GM21737 (cell line): ENCODE data around the gene ZNF830.
A peak's percentile ranks its signal among the peaks of the same experiment; 100 is the strongest.
"Not testable (repeated sequence)": the region's sequence is repeated elsewhere in the genome, so short reads cannot be mapped to it uniquely, and the experiment has no call there.

Source experiments
- ATAC-seq: cut with Tn5 transposase; IDR thresholded peaks from one replicate; pipeline ENCODE4 v1.9.1; 2021; ENCODE audit warnings: mild to moderate bottlenecking, moderate library complexity; ENCODE audit not compliant: unreplicated experiment

The ZNF830 gene, protein sequence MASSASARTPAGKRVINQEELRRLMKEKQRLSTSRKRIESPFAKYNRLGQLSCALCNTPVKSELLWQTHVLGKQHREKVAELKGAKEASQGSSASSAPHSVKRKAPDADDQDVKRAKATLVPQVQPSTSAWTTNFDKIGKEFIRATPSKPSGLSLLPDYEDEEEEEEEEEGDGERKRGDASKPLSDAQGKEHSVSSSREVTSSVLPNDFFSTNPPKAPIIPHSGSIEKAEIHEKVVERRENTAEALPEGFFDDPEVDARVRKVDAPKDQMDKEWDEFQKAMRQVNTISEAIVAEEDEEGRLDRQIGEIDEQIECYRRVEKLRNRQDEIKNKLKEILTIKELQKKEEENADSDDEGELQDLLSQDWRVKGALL

DNA sequence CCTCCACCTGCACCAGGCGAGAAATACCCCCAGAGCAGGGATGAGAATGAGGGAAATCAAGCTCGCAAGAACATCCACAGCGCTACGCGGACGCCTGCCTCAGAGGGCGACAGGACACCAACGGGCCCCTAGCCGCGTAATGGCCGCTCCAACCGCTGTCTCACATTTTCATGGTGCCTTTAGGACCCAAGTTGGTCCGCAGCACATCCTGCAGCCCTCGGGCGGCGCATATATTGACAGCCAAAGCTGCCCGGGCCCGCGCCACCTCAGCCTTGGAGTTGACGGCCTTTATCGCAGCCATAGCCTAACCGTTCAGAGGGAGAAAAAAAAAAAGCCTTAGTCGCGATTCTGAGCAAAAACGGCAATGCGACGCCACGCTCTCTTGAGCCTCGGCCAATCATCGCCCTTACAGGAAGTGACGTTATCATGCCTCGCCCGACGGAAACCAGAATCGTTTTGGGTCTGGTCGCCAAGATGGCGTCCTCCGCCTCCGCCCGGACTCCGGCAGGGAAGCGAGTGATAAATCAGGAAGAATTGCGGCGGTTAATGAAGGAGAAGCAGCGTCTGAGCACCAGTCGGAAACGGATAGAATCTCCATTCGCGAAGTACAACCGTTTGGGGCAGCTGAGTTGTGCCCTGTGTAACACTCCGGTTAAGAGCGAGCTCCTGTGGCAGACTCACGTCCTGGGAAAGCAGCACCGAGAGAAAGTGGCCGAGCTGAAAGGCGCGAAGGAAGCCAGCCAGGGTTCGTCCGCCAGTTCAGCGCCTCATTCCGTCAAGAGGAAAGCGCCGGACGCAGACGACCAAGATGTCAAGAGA is at the start of gene ZNF830, which contains the start of gene CCT6B:
TSS of gene ZNF830 (plus strand) at position 448 of the 819 bp plus-strand sequence. CDS start at position 475, 27 bp downstream.
TSS of gene CCT6B (minus strand) at position 368 of the 819 bp plus-strand sequence. CDS start at position 301, 67 bp downstream.
- ATAC-seq = peak; percentile 87

DNA sequence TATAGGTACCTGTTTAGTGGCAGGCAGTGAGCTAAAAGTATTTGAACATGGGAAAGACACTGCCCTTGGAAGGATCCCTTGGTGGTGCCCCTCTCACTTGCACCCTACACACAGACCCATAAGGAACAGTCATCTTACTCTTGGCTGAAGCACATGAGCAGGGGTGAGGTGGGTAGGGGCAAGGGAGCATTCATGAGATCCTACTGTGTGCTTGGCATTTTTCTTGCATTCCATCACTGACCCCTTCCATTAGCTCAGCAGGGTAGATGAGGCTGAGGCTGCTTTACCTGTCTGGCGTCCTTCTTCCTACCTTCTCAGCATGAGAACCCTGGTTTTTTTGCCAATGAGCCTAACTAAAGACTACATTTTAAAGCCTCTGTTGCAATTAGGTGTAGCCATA is 48.3 kb upstream of the ZNF830 start:
- ATAC-seq = no peak

GRCh38 chr17:34916120-34916519 is 45.2 kb upstream of the ZNF830 start:
- no peak for ATAC-seq

DNA sequence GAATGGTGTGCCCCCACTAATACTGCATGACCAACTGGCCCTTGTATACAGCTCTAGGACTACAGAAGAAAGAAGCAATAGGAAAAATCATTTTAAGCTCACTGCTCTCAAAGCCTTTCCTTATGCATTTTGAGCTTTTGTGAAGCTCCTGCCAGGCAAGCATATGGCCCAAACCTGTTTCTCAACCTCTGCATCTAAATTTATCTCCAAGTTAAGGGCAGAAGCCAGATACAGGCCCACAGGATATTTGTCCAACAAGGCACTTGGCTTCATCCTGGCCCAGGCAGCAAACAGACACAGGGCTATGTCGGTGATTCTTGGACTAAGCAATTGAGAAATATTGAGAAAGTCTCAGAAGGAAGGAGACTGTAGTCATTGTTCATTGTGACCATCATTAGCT is 44.0 kb upstream of the ZNF830 start:
- ATAC-seq = no peak

DNA sequence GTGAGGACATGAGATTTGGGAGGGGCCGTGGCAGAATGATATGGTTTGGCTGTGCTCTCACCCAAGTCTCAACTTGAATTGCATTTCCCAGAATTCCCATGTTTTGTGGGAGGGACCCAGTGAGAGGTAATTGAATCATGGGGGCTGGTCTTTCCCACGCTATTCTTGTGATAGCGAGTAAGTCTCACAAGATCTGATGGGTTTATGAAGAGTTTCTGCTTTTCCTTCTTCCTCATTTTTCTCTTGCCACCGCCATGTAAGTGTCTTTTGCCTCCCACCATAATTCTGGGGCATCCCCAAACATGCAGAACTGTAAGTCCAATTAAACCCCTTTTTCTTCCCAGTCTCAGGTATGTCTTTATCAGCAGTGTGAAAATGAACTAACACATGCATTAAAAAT is 40.7 kb upstream of the ZNF830 start:
- no peak for ATAC-seq

DNA sequence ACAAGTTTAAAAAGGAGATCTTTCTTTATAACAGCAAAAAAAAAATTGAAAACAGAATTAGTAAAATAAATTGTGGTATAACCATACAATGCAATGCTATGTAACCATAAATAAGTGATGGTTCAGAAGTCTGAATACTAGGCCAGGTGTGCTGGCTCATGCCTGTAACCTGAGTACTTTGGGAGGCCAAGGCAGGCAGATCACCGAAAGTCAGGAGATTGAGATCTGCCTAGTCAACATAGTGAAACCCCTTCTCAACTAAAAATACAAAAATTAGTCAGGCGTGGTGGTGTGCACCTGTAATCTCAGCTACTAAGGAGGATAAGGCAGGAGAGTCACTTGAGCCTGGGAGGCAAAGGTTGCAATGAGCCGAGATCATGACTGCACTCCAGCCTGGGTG is 34.7 kb upstream of the ZNF830 start:
- ATAC-seq = no peak

GRCh38 chr17:34930283-34930682 is 31.1 kb upstream of the ZNF830 start:
- ATAC-seq = no peak

- not testable (repeated sequence) for ATAC-seq
Observed at GRCh38 chr17:34950780-34951179, 10.6 kb upstream of the ZNF830 start.

GRCh38 chr17:34958438-34958837 is 2.9 kb upstream of the ZNF830 start:
- ATAC-seq = no peak

GRCh38 chr17:34974179-34974578 is 12.8 kb downstream of the ZNF830 start:
- no peak for ATAC-seq

DNA sequence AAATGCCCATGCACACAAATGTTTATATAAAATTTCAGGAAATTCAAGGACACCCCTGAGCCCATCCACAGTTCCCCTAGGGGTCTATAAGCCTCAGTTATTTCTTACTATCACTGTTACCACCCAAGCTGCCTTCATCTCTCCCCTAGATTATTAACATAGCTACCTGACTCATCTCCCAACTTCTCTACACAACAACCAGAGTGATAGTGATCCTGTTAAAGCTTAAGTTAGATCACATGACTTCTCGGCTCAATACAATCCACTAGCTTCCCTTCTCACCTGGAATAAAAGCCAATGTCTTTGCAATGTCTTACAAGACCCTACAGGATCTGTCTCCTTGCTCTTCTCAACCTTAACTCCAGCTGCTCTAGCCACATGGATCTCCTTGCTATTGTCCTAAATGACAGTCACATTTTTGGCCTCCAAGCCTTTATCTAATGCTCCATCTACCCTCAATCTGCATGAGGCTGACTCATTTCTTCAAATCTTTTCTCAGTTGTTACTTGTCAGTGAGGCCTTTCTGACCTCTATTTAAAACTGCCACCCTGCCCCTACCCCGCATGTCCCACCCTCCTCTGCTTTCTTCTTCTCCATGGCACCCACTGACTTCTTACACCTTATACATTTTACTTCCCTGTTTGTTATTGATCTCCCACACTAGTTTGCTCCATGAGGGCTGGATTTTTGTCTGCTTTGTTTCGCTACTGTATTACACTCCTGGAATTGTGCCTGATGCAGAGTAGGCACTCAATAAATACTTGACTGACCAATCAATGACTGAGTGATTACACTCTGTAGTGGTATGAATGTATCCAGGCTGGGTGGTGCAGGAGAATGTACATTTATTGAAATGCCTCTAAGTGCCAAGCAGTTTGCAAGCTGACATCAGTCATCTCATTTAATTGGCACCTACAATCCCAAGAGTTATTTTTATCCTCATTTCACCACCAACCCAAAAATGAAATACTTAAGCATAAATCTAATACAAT is 13.8 kb downstream of the ZNF830 start:
- ATAC-seq = no peak

DNA sequence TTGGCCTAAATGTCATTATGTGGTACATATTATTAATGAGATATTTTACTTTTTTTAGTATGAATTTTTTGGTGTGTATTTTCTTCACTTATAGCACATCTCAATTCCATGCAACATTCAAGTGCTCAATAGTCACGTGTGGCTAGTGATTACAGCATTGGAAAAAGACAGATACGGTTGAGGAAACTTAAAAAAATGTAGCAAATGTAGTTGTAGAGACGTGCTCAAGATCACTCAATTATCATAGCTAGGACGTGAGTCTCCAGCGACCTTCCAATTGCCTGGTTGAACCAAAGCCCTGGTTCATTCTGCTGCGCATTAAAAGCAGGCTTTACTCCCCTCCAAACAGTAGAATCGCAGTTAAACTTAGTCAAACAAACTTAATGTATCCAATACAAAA is 17.8 kb downstream of the ZNF830 start:
- ATAC-seq = no peak

GRCh38 chr17:34979650-34980352 is 18.5 kb downstream of the ZNF830 start:
- no peak for ATAC-seq

GRCh38 chr17:34980353-34980680 is 19.0 kb downstream of the ZNF830 start, which contains the start of gene LIG3:
TSS of gene LIG3 (plus strand) at chr17:34980512. CDS start at chr17:34983006, 2,494 bp downstream.
- peak; percentile 75 for ATAC-seq

DNA sequence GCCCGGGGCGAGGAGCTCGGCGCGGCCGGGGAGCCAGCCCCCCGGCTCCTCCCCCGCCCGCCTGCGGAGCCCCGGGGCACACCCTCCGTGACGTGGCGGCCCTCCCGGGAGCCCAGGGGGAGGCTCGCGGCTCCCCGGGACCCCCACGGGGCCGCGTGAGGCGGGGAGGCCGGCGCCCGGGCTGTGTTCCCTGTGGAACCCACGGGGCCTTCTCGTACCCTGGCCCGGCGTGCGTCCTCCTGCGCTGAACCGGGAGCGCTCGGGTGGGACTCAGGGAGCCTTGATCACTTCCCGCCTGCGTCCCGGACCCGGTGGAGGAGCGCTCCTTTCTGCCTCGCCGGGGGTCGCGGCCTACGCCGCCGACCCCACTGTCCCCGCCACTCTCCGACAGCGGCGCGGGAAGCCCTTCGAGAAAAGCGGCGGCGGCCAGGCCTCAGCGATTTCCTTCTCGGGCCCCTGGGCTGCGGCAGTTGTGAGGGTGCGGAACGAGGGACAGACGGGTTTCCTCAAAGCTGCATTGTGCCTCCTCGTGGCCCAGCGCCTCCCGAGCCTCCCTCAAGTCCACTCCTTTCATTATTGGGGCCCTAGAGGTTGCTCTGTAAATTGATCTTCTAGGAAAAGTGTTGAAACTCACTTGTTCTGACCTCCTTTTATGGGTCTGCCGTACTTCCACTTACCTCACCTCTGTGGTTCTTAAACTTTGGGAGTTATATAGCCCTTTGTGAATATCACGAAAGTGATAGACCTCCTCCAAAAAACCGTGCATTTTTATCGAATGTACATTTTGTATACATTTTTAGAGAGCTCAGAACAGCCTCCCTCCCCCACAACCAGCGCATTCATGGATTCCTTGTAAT is 19.6 kb downstream of the ZNF830 start:
- ATAC-seq = peak; percentile 72

DNA sequence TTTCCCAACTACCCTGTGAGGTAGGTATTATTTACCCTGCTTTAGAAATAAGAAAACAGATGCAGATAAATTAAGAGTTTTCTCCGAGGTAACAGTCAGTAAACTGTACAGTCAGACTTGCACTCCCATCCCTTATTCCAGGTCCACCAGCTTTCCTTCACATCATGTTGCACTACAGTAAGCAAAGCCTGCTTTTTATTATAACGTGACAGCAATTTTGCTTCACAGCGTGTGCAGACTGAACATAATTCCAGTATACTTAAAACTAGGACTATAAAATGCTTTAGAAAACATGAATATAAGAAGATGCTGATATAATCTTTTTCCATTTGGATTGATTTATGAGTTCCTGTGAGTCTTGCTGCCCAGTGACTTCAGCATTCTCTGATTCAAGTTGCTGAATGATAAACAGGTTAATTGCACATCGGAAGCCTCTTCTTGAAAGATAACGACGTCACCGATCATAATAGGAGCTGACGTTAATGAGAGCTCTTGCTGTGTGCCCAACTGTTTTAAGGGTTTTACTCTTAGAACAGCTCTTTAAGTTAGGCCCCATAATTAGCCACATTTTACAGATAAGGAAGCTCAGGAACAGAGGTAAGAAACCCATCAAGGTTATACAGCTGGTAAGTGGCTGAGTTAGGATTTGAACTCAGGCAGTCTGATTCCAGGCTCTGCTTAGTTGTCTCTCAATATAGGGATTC is 20.4 kb downstream of the ZNF830 start:
- no peak for ATAC-seq

DNA sequence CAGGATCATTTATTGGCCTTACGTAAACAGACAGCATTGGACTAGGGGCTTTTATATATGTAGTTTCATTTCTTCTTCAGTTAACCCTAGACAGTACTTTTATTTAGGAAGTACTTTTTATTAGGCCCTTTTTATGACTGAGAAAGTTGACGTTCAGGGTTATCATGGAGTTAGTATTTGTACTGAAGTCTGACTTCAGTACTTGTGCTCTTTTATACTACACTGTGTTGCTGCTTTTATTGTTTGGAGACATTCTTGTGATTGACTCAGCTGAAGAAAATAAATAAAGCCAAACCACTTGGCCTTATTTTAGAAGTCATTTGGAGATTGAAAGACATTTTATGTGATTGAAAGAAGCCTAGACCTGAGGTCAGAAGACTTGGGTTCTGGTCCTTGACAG is 25.9 kb downstream of the ZNF830 start:
- no peak for ATAC-seq

GRCh38 chr17:34988644-34989043 is 27.3 kb downstream of the ZNF830 start:
- ATAC-seq = no peak

DNA sequence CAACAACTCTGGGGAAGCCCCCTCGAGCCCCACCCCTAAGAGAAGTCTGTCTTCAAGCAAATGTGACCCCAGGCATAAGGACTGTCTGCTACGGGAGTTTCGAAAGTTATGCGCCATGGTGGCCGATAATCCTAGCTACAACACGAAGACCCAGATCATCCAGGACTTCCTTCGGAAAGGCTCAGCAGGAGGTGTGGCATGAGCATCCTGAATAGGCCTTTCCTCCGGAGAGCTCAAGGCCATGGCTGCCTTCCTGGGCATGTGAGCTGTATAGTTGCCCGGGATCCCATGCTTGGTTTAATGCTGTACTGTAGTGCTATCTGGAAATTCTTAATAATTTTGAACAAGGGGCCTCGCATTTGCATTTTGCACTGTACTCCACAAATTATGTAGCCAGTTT is 28.1 kb downstream of the ZNF830 start:
- ATAC-seq = no peak
